ENCODE data around the gene PHACTR1. TPM values are rescaled to one million over a fixed set of nuclear protein-coding genes. Genes with fewer than 3 reads are reported as not detected.

PHACTR1 gene
- total and polyA plus RNA-seq, 2 of the 4 experiments (the other 2 are of a cell fraction), result not detected

- Histone ChIP-seq H3K14ac (replicated peaks; ENCODE audit: low read depth, low read length) (peak overlapping the region; percentile 49; the same call in 1 of the 2 replicates), H4K5ac (ENCODE audit: low read depth, low read length) (no peak overlapping the region), H2AK9ac (replicated peaks; ENCODE audit: low read depth, low read length, poor library complexity) (no peak overlapping the region), H2AFZ (replicated peaks; ENCODE audit: low read length, poor library complexity) (no peak overlapping the region), H2AK5ac (ENCODE audit: low read depth, low read length) (peak overlapping the region; percentile 68; the same call in 1 of the 2 replicates), H3K9me3 (ENCODE audit: control insufficient read depth, insufficient read depth, low read length) (no peaks in the 10 kb centered on the region), H3K4ac (ENCODE audit: low read depth, low read length) (peak overlapping the region; percentile 74; the same call in 1 of the 2 replicates), H2BK5ac (ENCODE audit: low read depth, low read length, poor library complexity, severe bottlenecking) (no peak overlapping the region), H2BK15ac (ENCODE audit: low read depth, low read length) (no peak overlapping the region), H3K4me2 (ENCODE audit: low read depth, low read length) (no peak overlapping the region), H2BK20ac (ENCODE audit: low read depth, low read length) (peak overlapping the region; percentile 39; the same call in 1 of the 2 replicates), H3K36me3 (ENCODE audit: control insufficient read depth, insufficient read depth, low read length) (peaks cover 13% of the 10 kb centered on the region; the same call in 1 of the 2 replicates), H3K27me3 (ENCODE audit: control insufficient read depth, insufficient read depth, low read length) (no peaks in the 10 kb centered on the region), H3K4me1 (ENCODE audit: control insufficient read depth, insufficient read depth, low read length) (peaks cover 10% of the 10 kb centered on the region), H3K9me1 (ENCODE audit: insufficient read depth, low read length) (peaks cover 8% of the 10 kb centered on the region), H3K9ac (ENCODE audit: low read depth, low read length) (no peak overlapping the region), H3K56ac (ENCODE audit: extremely low read depth, insufficient read depth, low read length) (no peak overlapping the region), H3K27ac (ENCODE audit: insufficient read depth, low read length) (no peak overlapping the region), H4K91ac (ENCODE audit: insufficient read depth, low read depth, low read length) (no peak overlapping the region), H3K4me3 (ENCODE audit: insufficient read depth, low read depth, low read length) (no peak overlapping the region), H3K23ac (ENCODE audit: low read depth, low read length) (no peak overlapping the region), H2BK120ac (ENCODE audit: low read depth, low read length) (peak overlapping the region; percentile 58; the same call in 1 of the 2 replicates), H3K18ac (ENCODE audit: low read depth, low read length) (no peak overlapping the region), H3K79me1 (ENCODE audit: low read depth in 1 of 2, low read length in 2 of 2) (peaks cover 6 to 14% of the 10 kb centered on the region in 2 experiments; a peak in 2 of 4 replicates), H4K8ac (ENCODE audit: low read depth in 2 of 2, low read length in 2 of 2) (no peak overlapping the region), H4K20me1 (ENCODE audit: insufficient read depth, low read length) (no peaks in the 10 kb centered on the region)
- BruUV-seq (replicated peaks), result no TSS peak
- WGBS, 2 experiments (ENCODE audit: extremely low coverage in 2 of 2, insufficient read length in 1 of 2), result 90% methylated on average over 8 of the region's 11 CpGs; no CpG with 5 or more reads in 1 of the 2 experiments
- DNase-seq (no peak), ATAC-seq (ENCODE audit: low read depth) (no peak)
- intact Hi-C loops (cut with micrococcal nuclease), result no loop called here
- ChIA-PET CTCF (no interaction called here), POLR2A (ENCODE audit: unreplicated experiment) (no interaction called here)
- dilution Hi-C loops (cut with HindIII; ENCODE audit: low sequenced_read_pairs, unreplicated experiment), result no loop called here
- in situ Hi-C loops (cut with MboI; ENCODE audit: low sequenced_read_pairs), result no loop called here
- TF ChIP-seq ELK1 (IDR thresholded peaks at IDR 0.05; ENCODE audit: borderline replicate concordance, low read depth, low read length) (no peak), CHD1 (IDR thresholded peaks at IDR 0.05; ENCODE audit: low read depth, low read length) (no peak), CTCF (conservative IDR thresholded peaks at IDR 0.05; ENCODE audit: low read depth, low read length) (no peak), RCOR1 (IDR thresholded peaks at IDR 0.05; ENCODE audit: insufficient replicate concordance, low read length) (no peak), CEBPB (IDR thresholded peaks at IDR 0.05; ENCODE audit: low read depth, low read length) (no peak), BHLHE40 (IDR thresholded peaks at IDR 0.05; ENCODE audit: low read depth, low read length) (no peak), MAZ (IDR thresholded peaks at IDR 0.05; ENCODE audit: borderline replicate concordance, low read depth, low read length) (no peak), RAD21 (IDR thresholded peaks at IDR 0.05; ENCODE audit: low read length) (no peak), MXI1 (IDR thresholded peaks at IDR 0.05; ENCODE audit: borderline replicate concordance, low read depth, low read length) (no peak), POLR2A (IDR thresholded peaks at IDR 0.05; ENCODE audit: low read depth, low read length) (no peak), RFX5 (IDR thresholded peaks at IDR 0.05; ENCODE audit: low read depth, low read length) (no peak)
Measured at GRCh38 chr6:13304580-13305260, 588.2 kb downstream of the PHACTR1 start.
